Right renal cortex interstitium (tissue), 3 donors: ENCODE measurements around the gene CHRNA5. TPM values are rescaled to one million over a fixed set of nuclear protein-coding genes. Genes with fewer than 3 reads are reported as not detected.

ENCODE experiments used
- DNase-seq, 3 donors: peaks; one replicate each; pipeline ENCODE4 v3.0.0-alpha.2; 2013; ENCODE audit warnings: low read depth in 3 of 3, low spot score in 2 of 3
- polyA plus RNA-seq, 3 donors: library from polyadenylated mRNA; unstranded; fragments of 120-200 nt; gene quantifications; one replicate each; pipeline ENCODE4 v1.2.1, GENCODE V29; 2013; ENCODE audit not compliant: insufficient read length in 3 of 3

Gene CHRNA5
- polyA plus RNA-seq, 3 donors, result 6.3 to 10.2 (median 10.0) TPM

DNA sequence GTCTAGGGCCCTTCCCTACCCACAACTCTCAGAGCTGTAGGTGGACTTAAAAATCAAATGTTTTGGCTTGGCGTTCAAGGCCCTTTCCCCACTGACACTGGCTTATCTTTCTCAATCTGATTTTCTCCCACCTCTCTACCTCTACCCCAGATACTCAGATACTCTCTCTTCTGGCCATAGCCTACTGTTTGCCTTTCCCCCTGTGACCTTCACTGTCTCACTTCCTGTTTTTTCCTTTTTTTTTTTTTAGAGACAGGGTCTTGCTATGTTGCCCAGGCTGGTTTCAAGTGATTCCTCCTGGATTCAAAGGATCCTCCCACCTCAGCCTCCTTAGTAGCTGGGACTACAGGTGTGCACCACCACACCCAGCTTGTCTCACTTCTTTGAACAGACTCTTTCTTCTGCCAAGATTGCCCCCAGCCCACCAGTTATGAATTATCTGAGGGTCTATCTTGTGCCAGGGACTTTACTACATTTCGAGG is 71.1 kb downstream of the CHRNA5 start:
- DNase-seq, result no peak

DNA sequence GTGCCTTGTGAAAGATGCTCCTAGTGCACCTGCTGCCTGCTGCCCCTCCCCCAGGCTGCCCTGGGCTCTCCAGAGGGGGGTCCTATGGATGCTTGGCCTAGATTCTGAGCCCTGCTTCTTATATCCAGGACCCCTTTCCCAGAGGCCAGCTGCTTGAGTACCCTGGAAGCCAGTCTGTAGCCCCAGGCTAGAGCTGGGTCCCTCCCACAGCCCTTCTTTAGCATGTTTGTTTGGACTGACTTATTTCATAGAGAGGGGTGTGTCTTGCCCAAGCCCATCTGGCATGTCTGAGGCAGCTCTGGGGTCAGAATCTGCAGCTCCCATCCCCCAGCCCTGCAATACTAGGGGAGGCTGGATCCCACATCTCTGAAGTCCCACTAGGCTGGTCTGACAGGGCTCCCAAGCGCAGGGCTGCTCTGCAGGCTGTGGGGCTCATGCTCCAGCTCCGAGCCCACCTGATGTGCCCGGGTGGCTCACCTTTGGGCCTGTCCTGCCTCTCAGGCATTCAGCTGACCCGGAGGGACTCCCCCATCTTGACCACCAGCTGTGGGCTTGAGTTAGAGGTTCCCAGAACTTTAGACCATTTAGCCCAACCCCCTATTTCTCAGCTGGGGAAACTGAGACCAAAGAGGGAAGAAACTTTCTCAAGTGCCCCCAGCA is 72.6 kb downstream of the CHRNA5 start:
- no peak for DNase-seq

DNA sequence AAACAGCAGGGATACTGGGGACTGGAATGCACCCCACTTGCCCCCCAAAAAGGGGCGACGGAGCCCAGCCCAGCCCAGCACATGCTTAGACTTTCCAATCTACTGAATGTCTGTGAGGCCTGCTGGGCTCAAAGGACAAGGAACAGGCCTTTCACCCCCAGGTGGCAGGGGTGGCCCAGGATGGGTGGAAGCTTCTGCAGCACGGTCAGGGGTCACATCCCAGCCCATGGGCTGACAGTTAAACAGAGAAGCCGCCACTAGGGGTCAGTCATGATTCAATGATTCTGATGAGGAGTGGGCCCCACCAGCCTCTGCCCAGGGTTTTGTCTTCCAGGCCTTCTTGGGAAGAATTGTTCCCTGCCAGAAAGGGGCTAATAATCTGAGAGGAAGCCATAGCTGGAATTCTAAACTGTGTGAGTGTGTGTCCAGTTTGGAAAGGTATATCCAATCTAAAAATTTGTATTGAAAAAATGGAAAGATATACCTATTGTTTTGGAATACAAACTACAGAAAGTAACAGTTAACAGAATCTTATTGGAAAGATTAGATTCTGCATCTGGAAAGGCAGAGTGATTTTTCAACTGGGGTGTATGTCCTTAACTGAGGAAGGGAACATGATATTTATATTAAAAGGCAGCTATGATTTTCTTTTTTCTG is 73.5 kb downstream of the CHRNA5 start:
- no peak for DNase-seq

DNA sequence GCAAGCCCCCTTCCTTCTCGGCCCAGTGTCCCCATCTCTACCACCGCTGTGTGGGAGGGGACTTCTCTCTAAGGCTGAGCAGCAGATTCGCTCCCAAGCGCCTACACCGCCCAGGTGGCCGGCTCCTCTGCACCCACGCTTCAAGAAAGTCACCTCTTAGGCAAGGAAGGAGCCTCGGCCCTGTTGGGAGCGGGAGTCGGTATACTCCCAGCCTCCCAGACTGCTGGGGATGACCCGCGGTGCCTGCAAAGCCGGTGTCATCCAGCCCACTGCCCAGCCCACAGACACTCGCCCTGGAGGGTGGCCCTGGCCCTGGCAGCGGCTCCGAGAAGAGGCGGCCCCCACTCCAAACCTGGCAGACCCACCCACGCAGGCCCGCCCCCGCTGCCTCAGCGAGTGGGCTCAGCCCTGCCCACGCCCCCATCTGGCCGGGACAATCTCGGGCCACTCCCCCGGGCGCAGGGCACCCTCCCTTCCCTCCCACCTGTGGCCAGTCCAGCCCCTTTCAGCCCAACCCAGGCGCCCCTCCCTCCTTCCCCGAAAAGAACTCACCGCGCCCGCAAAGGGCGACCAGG is 75.3 kb downstream of the CHRNA5 start:
- DNase-seq, result no peak

DNA sequence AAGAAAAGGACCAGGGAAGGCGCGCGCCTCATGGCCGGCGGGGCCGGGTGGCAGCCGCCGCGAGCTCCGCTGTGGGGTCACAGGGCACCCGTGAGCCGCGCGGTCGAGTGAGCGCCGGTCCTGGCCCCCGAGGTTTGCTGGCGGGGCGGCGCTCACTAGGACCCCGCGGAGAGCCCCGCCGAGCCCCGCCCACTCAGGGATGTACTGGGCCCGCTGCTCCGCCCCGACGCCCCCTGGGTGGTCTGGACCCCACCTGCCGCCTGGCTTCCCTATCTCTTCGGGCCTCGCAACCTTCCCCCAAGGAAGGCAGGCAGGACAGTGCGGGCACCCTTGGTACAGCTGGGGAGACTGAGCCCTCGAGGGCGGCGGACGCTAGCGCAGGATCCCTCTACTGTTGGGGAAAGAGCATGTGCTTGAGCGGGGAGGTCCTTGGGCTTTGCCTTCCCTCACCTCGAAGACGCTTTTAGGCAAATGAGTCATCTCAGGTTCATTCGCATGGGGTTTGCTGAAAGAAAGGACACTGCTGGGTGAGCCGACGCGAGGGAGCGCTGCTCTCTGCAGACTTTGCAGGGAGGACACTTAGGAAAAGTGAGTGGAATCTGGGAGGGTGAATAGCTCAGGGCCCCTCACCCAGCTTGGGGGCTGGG is 75.9 kb downstream of the CHRNA5 start, which contains the start of gene CHRNB4:
Gene CHRNB4 (minus strand): TSS at position 109 of the 647 bp plus-strand sequence. CDS start 77 bp downstream, at position 32.
- DNase-seq, result no peak

DNA sequence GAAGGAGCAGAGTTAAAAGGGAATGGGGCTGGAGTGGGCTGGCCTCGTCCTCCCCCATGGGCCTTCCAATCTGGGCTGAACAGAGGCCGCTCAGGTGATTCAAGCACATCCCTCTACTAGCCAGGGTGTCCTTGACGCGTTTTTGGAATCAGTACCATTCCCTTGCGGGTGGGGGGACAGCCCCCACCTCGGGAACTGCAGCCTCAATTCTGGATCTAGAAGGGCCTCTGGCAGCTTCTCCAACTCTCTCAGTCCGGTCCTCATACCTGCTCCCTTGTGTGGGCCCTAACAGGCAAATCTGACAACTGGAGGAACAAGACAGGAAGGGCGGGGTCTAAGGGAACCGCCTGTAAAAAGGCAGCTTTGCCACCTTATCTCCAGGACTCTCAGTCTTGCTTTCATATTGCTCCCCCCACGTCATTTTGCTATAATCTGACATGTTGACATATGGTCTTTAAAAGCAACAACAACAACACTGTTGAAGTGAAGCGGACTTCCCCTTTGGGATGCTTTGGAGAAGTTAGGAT is 76.5 kb downstream of the CHRNA5 start:
- no peak for DNase-seq

DNA sequence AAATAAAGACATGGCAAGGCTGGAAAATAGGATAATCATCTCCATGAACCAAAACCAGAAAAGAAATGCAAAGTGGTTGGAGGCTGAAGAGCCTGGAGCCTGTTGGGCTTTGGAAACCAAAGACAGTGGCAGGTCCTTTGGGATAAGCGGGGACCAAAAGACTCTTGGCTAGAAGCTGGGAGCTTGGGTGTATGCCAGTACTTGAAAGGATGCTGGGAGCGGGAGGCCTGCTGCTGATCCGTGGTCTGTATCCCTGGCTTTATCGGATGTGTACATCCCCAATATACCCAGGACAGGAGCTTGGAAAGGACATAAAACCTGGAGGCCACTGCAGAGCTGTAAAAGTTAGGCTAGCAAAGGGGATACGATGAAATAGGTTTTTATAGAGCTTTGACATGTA is 77.0 kb downstream of the CHRNA5 start:
- no peak for DNase-seq

Other genes with a start within 250 kb of the CHRNA5 start
- gene CRABP1, start 225.2 kb upstream of the CHRNA5 start, polyA plus RNA-seq, result 10 to 100 TPM; 52.7 to 55.2 (median 53.8) TPM
- 10 to 100 TPM; 59.7 to 68.9 (median 64.6) TPM for gene IREB2, start 127.3 kb upstream of the CHRNA5 start, polyA plus RNA-seq
- gene HYKK, start 57.9 kb upstream of the CHRNA5 start, polyA plus RNA-seq, result 10 to 100 TPM in 1 of 3 donors, 1 to 10 TPM in 2; 7.3 to 10.8 (median 8.7) TPM
- 100 to 1,000 TPM; 291 to 313 (median 308) TPM for gene PSMA4, start 25.1 kb upstream of the CHRNA5 start, polyA plus RNA-seq
- gene CHRNA3, start 55.5 kb downstream of the CHRNA5 start, polyA plus RNA-seq, result 1 to 10 TPM in 2 of 3 donors, under 1 TPM in 1; 0.76 to 1.3 (median 1.1) TPM
- 1 to 10 TPM; 2.9 to 3.6 (median 3.1) TPM for gene CHRNB4, start 75.7 kb downstream of the CHRNA5 start, polyA plus RNA-seq
- 10 to 100 TPM; 17.8 to 18.8 (median 18.7) TPM for gene ADAMTS7, start 245.9 kb downstream of the CHRNA5 start, polyA plus RNA-seq